Loucy (cell line): ENCODE data around the gene GALT.

Source experiments
- CTCF ChIP-seq: fragments of 200-600 bp; sonication (generic); conservative IDR thresholded peaks from 2 replicates; pipeline ENCODE4 v1.5.1; 2014; ENCODE audit warnings: mild to moderate bottlenecking, antibody characterized with exemption, low read length
- EZH2phosphoT487 ChIP-seq: fragments of 200-600 bp; IDR thresholded peaks from 2 replicates; pipeline ENCODE4 v1.6.1; 2018; ENCODE audit warnings: antibody characterized with exemption, mild to moderate bottlenecking, moderate library complexity, borderline replicate concordance

- TF ChIP-seq CTCF (no peak), EZH2phosphoT487 (no peak)
Observed at GRCh38 chr9:34611811-34612787, 34.4 kb upstream of the GALT start, which contains the start of gene RPP25L.
